Stimulated activated naive CD8-positive, alpha-beta T cell treated with anti-CD3 and anti-CD28 coated beads, Interleukin-15, Interleukin-2, amounts not matched to agents 100 ng/mL and 50 ng/mL, for 24 hours (primary cell): ENCODE data around the gene CLNK.

ENCODE experiments used
- H3K27ac Mint-ChIP-seq: one replicate; pipeline ENCODE4 v1.8.0; 2021; ENCODE audit warnings: mild to moderate bottlenecking, mixed read lengths
- H3K27me3 Mint-ChIP-seq: one replicate; pipeline ENCODE4 v1.8.0; 2021; ENCODE audit warnings: mixed read lengths
- H3K36me3 Mint-ChIP-seq: one replicate; pipeline ENCODE4 v1.8.0; 2021; ENCODE audit warnings: low read depth, mixed read lengths
- H3K4me1 Mint-ChIP-seq: one replicate; pipeline ENCODE4 v1.8.0; 2021; ENCODE audit warnings: low read depth, mixed read lengths
- H3K4me3 Mint-ChIP-seq: one replicate; pipeline ENCODE4 v1.8.0; 2021; ENCODE audit warnings: mild to moderate bottlenecking, mixed read lengths
- H3K9me3 Mint-ChIP-seq: one replicate; pipeline ENCODE4 v1.8.0; 2021; ENCODE audit warnings: mixed read lengths

The CLNK gene

DNA sequence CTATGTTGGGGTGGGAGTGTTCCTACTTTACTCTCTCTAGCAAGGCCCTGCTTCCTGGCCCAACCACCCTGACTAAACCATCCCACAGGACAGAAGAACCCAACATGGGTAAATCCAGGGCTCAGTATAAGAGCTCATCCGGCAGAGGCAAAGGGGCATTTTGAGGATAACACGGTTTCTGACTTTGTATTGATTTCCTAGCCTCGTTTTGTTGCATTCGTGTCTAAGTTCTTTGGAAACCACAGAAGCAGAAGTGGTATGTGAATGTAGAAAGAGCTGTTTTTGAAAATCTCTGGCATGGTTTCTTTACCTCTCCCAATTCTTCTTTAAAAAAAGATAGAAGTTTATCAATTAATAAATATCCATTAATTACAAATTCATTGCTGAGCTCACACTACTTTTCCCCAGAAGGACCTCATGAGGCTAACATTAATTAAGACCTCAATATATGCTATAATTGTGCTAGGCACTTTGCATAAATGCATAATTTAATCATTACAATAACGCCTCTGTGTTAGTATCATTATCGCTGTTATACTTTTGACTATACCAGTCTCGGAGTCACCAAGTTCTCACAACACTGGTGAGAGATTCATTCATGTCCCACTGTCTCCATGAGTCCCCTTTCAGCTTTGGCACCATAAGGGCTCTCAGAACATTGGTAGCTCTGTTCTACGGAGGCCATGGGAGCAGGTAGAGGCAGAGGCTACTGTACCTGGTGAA, 5.8 kb upstream of the CLNK start:
- Mint-ChIP-seq H3K4me1 (peaks cover 11% of the 10 kb centered on the region), H3K4me3 (no peak overlapping the region), H3K36me3 (no peaks in the 10 kb centered on the region), H3K27me3 (no peaks in the 10 kb centered on the region), H3K9me3 (no peaks in the 10 kb centered on the region), H3K27ac (no peak overlapping the region)

DNA sequence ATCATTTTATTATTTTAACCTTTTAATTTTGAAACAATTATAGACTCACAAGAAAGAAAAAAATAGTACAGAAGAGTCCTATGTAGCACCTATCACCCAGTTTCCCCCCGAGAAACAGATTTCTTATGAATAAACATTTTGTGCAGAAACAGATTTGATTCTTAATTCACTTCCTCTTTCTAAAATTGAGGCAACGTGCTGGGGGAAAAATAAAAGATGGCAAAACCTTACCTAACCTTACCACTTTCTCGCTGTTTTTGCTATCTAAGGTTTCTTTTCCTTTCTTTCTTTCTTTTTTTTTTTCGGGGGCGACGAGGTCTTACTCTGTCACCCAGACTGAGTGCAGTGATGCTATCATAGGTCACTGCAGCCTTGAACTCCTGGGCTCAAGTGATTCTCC, 4.3 kb upstream of the CLNK start:
- Mint-ChIP-seq H3K4me3 (no peak overlapping the region), H3K36me3 (no peaks in the 10 kb centered on the region), H3K4me1 (peaks cover 22% of the 10 kb centered on the region), H3K9me3 (no peaks in the 10 kb centered on the region), H3K27me3 (no peaks in the 10 kb centered on the region), H3K27ac (no peak overlapping the region)

- Mint-ChIP-seq H3K4me1 (peaks cover 23% of the 10 kb centered on the region), H3K9me3 (no peaks in the 10 kb centered on the region), H3K27me3 (no peaks in the 10 kb centered on the region), H3K36me3 (no peaks in the 10 kb centered on the region), H3K27ac (no peak overlapping the region), H3K4me3 (no peak overlapping the region)
These were observed 3.5 kb upstream of the CLNK start for GRCh38 chr4:10688022-10688421.

DNA sequence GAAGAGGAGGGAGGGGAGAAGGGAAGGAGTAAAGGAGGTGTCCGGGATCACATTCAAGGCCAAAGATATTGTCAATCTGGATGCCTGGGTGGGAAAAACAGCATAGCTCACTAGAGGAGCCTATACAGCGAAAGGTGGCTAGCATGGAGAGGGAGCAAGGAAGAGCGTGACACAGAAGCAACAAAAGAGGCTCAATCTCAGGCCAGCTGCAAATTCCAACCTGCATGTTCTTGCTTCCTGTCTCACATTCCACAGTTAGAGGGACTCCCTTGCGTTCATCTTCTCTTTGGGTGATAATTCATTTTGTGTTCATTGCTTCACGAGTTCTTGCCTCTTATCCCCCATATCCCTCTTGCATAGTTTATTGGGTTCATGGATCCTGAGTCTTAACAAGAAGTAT, 3.0 kb upstream of the CLNK start:
- H3K27me3 Mint-ChIP-seq, result no peaks in the 10 kb centered on the region
- peaks cover 23% of the 10 kb centered on the region for H3K4me1 Mint-ChIP-seq
- H3K9me3 Mint-ChIP-seq, result no peaks in the 10 kb centered on the region
- H3K4me3 Mint-ChIP-seq, result no peak overlapping the region
- H3K36me3 Mint-ChIP-seq, result no peaks in the 10 kb centered on the region
- no peak overlapping the region for H3K27ac Mint-ChIP-seq

DNA sequence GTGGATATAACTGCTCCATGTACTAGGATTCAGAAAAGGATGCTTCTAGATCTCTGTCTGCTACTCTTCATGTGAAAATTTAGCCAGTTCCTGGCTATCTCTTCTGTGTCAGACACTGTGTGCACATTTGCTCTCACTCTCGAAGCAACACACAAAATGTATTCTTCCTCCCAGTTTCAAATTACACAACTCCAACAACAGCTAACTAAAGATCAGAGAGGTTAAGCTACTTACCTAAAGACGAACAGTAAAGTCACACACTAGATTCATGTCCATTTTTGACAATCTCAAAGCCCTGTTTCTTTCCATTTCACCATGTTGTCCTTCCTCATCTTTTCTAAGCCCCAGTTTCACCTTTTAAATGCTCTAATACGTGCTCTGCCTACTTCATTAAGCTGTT, 2.2 kb downstream of the CLNK start:
- Mint-ChIP-seq H3K36me3 (peaks cover 3% of the 10 kb centered on the region), H3K27ac (no peak overlapping the region), H3K4me1 (peaks cover 16% of the 10 kb centered on the region)

DNA sequence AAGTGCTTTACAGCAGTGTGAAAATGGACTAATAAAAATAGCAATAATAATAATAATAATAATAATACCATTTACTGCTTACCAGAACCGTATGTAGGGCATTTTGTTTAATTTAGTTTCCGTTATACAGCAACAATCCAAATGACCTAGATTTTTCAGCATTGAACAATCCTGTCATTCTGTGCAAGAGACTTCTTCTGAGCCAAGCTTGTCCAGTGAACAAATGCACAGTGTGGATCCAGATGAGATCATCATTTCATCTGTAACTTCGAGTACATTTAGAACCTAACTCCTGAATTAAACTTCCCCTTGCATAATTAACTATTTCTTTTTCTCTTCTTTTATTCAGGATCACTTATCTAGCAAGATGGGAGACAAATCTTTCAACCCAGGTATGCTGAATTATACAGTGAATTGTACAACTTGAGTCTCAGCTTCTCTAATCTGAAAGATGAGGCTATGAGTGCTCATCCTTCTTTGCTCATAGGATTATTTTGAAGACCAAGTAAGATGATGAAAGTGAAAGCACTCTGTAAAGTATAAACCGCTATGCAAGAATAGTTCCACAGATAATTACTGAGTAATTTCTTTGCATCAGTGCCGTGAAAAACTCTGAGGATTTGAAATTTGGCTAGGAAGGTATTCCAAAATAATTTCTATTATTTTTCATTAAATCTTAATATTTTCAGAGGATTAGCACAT, 6.6 kb downstream of the CLNK start:
- Mint-ChIP-seq H3K27ac (no peak overlapping the region), H3K4me3 (no peak overlapping the region), H3K36me3 (peaks cover 3% of the 10 kb centered on the region), H3K4me1 (peaks cover 19% of the 10 kb centered on the region), H3K9me3 (peaks cover 4% of the 10 kb centered on the region), H3K27me3 (no peaks in the 10 kb centered on the region)

More for the DNA sequence above, 2.2 kb downstream of the CLNK start:
- Mint-ChIP-seq H3K27me3 (no peaks in the 10 kb centered on the region), H3K9me3 (peaks cover 4% of the 10 kb centered on the region), H3K4me3 (no peak overlapping the region)

- Mint-ChIP-seq H3K4me3 (no peak overlapping the region), H3K36me3 (peaks cover 3% of the 10 kb centered on the region), H3K27me3 (no peaks in the 10 kb centered on the region), H3K4me1 (peaks cover 38% of the 10 kb centered on the region), H3K27ac (no peak overlapping the region), H3K9me3 (peaks cover 4% of the 10 kb centered on the region)
These were observed 10.7 kb downstream of the CLNK start for GRCh38 chr4:10673817-10674369.

- H3K36me3 Mint-ChIP-seq, result no peaks in the 10 kb centered on the region
- no peaks in the 10 kb centered on the region for H3K27me3 Mint-ChIP-seq
- H3K4me1 Mint-ChIP-seq, result peaks cover 35% of the 10 kb centered on the region
- H3K4me3 Mint-ChIP-seq, result no peak overlapping the region
- no peaks in the 10 kb centered on the region for H3K9me3 Mint-ChIP-seq
- H3K27ac Mint-ChIP-seq, result no peak overlapping the region
These were observed 12.2 kb downstream of the CLNK start for GRCh38 chr4:10672379-10672778.

- no peaks in the 10 kb centered on the region for H3K9me3 Mint-ChIP-seq
- no peak overlapping the region for H3K4me3 Mint-ChIP-seq
- peaks cover 35% of the 10 kb centered on the region for H3K4me1 Mint-ChIP-seq
- no peaks in the 10 kb centered on the region for H3K27me3 Mint-ChIP-seq
- peak overlapping the region; percentile 74 for H3K27ac Mint-ChIP-seq
- H3K36me3 Mint-ChIP-seq, result no peaks in the 10 kb centered on the region
These were observed 12.8 kb downstream of the CLNK start for GRCh38 chr4:10671799-10672198.

- no peaks in the 10 kb centered on the region for H3K36me3 Mint-ChIP-seq
- H3K27ac Mint-ChIP-seq, result peak overlapping the region; percentile 74
- peaks cover 31% of the 10 kb centered on the region for H3K4me1 Mint-ChIP-seq
- no peaks in the 10 kb centered on the region for H3K27me3 Mint-ChIP-seq
- no peaks in the 10 kb centered on the region for H3K9me3 Mint-ChIP-seq
- no peak overlapping the region for H3K4me3 Mint-ChIP-seq
These were observed 13.2 kb downstream of the CLNK start for GRCh38 chr4:10671366-10671765.

DNA sequence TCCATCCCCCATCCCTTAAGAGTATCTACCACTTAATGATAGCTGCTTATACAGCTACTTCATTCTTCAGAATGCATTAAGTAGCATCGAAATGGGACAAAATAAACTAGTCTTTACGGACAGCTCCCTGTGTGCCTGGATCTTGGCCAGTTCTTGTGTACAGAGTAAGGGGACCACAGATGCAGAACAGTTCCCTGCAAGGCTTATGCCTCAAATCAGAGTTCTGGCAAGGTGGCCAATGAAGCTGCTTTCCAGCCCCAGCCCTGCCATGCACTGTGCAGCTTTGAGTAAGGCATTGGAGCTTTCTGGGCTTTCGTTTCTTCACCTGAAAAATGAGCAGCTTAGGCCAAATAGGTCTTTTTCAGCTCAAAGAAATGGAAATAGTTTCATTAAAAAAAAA, 14.2 kb downstream of the CLNK start:
- no peaks in the 10 kb centered on the region for H3K27me3 Mint-ChIP-seq
- H3K4me3 Mint-ChIP-seq, result no peak overlapping the region
- H3K9me3 Mint-ChIP-seq, result no peaks in the 10 kb centered on the region
- no peak overlapping the region for H3K27ac Mint-ChIP-seq
- H3K4me1 Mint-ChIP-seq, result peaks cover 30% of the 10 kb centered on the region
- no peaks in the 10 kb centered on the region for H3K36me3 Mint-ChIP-seq

GRCh38 chr4:10667701-10668326, 16.8 kb downstream of the CLNK start:
- Mint-ChIP-seq H3K4me3 (no peak overlapping the region), H3K36me3 (no peaks in the 10 kb centered on the region), H3K27ac (no peak overlapping the region), H3K9me3 (no peaks in the 10 kb centered on the region), H3K4me1 (peaks cover 26% of the 10 kb centered on the region), H3K27me3 (no peaks in the 10 kb centered on the region)

DNA sequence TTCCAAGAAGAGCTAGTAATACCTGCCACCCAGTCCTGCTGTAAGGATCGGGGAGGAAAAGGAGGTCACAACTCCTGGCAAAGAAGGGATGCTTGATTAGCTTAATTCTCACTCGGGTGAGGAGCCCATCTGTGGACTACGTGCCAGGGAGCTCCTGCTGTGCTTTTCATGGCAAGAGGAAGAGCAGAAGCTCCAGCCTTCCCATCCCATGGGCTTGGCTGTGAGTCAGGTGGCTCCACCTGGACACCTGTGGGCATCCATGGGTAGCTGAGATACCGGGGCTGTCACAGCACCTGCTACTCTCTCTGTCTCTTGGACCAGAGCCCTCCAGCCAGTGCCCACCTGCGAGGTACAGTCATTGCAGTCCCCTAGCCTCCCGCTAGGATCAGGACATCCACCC, 18.0 kb downstream of the CLNK start:
- Mint-ChIP-seq H3K4me3 (no peak overlapping the region), H3K27ac (no peak overlapping the region), H3K27me3 (no peaks in the 10 kb centered on the region)

GRCh38 chr4:10664408-10664807, 20.2 kb downstream of the CLNK start:
- Mint-ChIP-seq H3K4me3 (no peak overlapping the region), H3K9me3 (no peaks in the 10 kb centered on the region), H3K4me1 (peaks cover 7% of the 10 kb centered on the region), H3K27ac (peak overlapping the region; percentile 37), H3K27me3 (no peaks in the 10 kb centered on the region), H3K36me3 (no peaks in the 10 kb centered on the region)

More for the DNA sequence above, 18.0 kb downstream of the CLNK start:
- Mint-ChIP-seq H3K36me3 (no peaks in the 10 kb centered on the region), H3K9me3 (no peaks in the 10 kb centered on the region), H3K4me1 (peaks cover 14% of the 10 kb centered on the region)

DNA sequence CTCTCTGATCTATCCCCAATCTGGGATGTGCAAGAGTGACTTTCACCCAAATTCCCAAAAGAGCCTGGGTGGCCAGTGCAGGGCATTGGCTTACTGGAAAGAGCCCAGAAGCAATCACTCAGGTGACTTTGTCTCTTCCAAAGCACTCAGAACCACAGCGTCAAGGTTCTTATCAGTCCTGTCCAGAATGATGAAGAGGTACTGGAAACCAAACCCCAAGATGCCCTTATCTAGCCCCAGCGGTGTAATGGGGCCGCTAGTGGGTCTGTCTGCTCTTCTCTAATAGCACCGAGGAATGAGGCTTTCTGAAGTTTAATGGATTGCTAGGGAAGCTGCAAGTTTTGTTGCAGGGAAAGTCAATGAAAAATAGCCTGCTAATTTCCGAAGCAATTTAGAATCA, 21.6 kb downstream of the CLNK start:
- H3K36me3 Mint-ChIP-seq, result no peaks in the 10 kb centered on the region
- H3K4me1 Mint-ChIP-seq, result peaks cover 9% of the 10 kb centered on the region
- no peak overlapping the region for H3K27ac Mint-ChIP-seq
- H3K27me3 Mint-ChIP-seq, result no peaks in the 10 kb centered on the region
- no peaks in the 10 kb centered on the region for H3K9me3 Mint-ChIP-seq
- H3K4me3 Mint-ChIP-seq, result no peak overlapping the region
